PC-3 (cell line): ENCODE measurements around the gene KDM5B.

Source experiments
- CTCF ChIP-seq: fragments of 300-600 bp; sonication (generic); conservative IDR thresholded peaks from 2 replicates; pipeline ENCODE4 v1.5.1; 2017; ENCODE audit warnings: antibody characterized with exemption, low read depth, mild to moderate bottlenecking, low read length
- EZH2 ChIP-seq: fragments of 300-600 bp; sonication (generic); IDR thresholded peaks from one replicate; pipeline ENCODE4 v1.6.1; 2017; ENCODE audit warnings: antibody characterized with exemption, mild to moderate bottlenecking, low read length; ENCODE audit not compliant: unreplicated experiment

DNA sequence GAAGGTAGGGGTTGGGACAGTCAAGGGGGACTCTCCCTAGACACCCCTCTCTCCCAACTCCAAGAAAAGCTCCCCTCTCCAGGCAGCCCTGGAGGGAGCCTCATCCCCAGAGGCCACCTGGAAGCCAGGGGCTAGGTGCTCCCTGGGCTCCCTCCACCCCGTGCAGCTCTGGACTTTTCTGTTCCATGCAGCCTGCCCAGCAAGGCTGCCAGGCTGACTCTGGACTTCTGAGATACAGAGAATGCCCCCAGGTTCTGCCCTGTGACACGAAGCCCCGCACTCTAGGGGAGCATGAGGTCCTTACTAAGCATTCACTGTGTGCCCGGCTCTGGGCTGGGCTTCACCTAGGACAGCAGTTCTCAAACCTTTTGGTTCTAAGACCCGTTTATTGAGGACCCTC, 108.2 kb downstream of the KDM5B start:
- TF ChIP-seq EZH2: no peak
- no peak for TF ChIP-seq CTCF
